Activated CD4-positive, alpha-beta T cell treated with anti-CD3 and anti-CD28 coated beads for 1 hour (primary cell): ENCODE measurements around the gene SLC7A5.
"Not testable (repeated sequence)": the region's sequence is repeated elsewhere in the genome, so short reads cannot be mapped to it uniquely, and the experiment has no call there.

Experiments
- DNase-seq: peaks from one replicate; pipeline ENCODE4 v3.0.0-alpha.2; 2020

Gene SLC7A5

DNA sequence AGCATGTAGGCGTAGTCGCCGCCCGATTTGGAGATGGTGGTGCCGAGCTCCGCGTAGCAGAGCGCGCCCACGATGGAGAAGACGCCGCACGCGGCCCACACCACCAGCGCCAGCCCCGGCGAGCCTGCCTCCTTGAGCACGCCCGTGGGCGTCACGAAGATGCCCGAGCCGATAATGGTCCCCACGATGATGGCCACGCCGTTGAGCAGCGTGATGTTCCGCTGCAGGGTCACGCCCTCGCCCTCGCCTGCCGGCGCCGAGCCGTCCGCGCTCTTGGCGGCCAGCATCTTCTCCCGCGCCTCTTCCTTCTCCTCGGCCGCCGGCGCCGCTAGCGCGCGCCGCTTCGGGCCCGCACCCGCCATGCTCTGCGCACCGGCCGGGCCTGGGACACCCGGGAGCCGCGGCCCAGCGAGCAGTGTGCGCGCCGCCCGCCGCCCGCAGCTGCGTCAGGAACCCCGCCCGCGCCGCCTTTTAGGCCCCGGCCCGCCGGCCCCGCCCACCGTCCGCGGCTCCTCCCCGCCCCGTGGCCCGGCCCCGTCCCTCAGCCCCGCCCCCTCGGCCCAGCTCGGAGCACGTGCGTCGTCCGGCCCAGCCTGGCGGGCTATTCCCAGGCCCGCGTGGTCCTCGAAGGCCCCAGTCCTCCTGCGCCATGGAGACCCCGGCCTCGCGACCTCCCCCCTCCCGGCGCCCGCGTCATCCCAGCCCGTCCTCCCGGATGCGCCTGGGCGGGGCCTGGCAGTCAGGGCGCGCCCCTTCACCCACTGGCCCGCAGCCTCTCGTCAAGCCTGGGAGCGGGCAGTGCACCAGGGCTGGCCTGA, at the start of gene SLC7A5:
TSS of gene SLC7A5 (minus strand) at position 447 of the 818 bp plus-strand sequence. CDS start at position 362, 85 bp downstream.
- peak; percentile 84 for DNase-seq

- no peak for DNase-seq
Measured at GRCh38 chr16:87918338-87918737, 49.0 kb upstream of the SLC7A5 start.

GRCh38 chr16:87917503-87917902, 48.2 kb upstream of the SLC7A5 start:
- no peak for DNase-seq

DNA sequence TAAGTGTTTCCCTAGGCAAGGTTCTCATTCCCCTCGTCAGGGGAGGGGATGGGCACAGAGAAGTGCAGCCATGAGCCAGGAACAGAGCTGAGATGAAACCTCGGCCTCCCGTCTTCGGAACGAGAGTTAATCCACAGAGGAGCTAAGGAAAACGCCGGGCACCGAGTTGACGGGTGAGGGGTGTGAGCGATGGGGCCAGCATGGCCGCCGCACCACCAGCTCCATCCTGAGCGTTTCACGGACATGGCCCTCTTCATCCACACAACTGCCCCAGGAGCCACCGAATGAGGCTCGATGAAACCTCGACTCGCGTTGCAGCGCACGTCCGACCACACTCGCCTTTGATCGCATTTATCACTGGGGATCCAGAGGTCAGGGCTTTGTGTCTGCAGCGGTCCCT, 45.5 kb upstream of the SLC7A5 start:
- DNase-seq: no peak

DNA sequence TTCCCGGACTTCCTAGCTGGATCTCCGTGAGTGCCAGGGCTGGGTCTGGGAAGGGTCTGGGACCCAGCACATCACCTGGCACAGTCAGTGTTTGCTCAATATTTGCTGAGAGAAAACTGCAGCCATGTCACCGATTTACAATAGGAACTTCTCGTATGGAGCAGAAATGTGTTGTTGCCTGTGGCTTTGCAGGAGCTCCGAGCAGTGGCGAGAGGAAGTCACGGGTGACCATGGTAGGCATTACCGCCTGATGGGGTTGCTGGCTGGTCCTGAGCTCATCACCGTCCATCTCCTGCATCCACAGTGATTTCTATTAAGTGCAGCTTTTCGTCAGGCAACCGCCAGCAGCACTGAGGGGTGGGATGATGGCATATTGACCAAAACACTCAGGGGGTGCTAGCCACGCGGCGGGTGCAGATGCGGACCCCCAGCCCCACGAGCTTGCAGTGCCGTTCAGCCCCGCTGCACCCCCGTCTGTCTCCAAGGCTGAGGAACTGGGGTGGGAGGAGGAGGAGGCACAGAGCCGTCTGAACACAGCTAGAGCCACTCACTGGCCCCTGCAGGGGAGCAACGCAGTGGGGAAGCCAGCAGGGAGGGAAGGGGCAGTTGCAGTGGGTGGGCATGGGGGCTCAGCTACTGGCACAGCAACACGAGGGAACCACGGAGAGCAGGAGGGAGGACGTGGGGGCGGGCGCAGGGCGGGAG, 44.9 kb upstream of the SLC7A5 start:
- DNase-seq: not testable (repeated sequence)

GRCh38 chr16:87912691-87913090, 43.4 kb upstream of the SLC7A5 start:
- not testable (repeated sequence) for DNase-seq

DNA sequence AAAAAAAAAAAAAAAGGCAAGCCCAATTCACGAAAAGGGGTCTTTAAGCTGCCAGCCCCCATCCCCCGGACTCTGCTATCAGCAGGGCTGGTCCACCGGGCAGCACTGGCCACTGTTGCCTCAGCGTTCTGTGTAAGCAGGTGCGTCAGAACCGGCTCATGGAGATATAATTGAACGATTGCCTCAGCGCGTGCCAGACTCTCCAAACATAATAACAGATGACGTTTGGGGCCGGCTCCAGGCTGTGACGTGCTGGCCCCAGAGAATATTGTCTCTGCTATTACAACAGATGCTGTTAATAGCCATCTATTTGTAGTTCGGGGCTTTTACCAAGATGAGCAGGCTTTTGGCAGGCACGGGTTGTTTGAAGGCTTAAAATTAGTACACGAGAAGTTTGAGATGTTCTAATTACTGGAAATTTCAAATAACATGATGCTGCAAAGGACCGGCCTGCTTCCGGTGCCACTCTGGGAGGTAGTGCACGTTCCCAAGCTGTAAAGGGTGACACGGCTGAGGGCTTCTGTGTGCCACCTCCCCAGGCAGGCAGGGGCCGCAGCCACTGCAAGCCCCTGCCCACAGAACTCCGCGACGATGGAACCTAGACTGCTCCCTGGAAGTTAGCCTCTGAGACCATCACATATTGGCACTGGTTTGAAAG, 41.9 kb upstream of the SLC7A5 start:
- not testable (repeated sequence) for DNase-seq

GRCh38 chr16:87909203-87909935, 40.1 kb upstream of the SLC7A5 start:
- peak; percentile 73 for DNase-seq

GRCh38 chr16:87908101-87908500, 38.8 kb upstream of the SLC7A5 start:
- DNase-seq: not testable (repeated sequence)

- DNase-seq: not testable (repeated sequence)
Measured at GRCh38 chr16:87905521-87905920, 36.2 kb upstream of the SLC7A5 start.

DNA sequence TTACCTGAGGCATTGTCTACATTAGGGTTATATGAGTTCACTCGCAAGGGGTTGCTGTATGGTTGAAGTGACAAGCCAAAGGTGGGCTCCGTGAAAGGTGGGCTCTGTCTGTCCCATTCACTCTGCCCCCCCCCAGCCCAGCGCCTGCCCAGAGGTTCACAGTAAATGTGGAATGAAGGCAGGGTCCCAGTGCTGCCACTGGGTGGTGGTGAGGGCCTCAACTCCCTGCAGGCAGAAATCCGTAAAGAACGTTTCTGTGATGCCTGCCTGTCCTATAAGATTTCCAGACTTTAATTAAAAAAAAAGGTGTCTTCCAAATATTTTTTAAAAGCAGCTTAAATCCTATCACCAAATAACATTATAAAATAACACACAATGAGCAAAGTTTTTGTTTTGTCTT, 35.7 kb upstream of the SLC7A5 start:
- not testable (repeated sequence) for DNase-seq

GRCh38 chr16:87900489-87900888, 31.2 kb upstream of the SLC7A5 start:
- DNase-seq: not testable (repeated sequence)

- peak; percentile 33 for DNase-seq
Measured at GRCh38 chr16:87897521-87898505, 28.5 kb upstream of the SLC7A5 start.

DNA sequence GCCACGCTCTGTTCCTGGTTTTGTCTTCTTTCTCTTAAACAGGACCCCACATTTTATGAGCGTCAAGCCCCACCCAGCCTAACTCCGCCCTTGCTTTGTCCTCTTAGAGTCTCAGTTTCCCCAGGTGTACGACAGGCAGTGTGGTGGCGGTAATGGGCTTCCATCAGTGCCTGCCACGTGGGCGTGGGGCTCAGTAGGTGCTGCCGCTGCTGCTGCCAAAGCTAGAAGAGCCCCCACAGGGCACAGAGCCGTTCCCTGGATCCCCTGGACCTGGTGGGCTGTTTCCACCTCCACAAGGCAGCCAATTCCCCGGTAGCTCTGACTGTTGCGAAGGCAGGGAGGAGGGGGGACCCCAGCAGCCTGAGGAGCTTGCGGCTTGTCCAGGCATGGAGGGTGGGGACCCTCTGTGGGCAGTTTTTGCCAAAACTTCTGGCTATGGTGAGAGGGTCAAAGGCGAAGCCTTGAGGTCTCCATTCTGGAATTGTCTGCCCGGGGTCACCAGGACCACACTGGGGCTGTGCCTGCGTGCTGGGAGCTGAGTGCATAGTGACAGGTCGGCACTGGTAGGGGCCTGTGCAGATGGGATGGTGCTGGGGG, 27.7 kb upstream of the SLC7A5 start:
- not testable (repeated sequence) for DNase-seq

- not testable (repeated sequence) for DNase-seq
Measured at GRCh38 chr16:87896176-87896890, 27.0 kb upstream of the SLC7A5 start.

DNA sequence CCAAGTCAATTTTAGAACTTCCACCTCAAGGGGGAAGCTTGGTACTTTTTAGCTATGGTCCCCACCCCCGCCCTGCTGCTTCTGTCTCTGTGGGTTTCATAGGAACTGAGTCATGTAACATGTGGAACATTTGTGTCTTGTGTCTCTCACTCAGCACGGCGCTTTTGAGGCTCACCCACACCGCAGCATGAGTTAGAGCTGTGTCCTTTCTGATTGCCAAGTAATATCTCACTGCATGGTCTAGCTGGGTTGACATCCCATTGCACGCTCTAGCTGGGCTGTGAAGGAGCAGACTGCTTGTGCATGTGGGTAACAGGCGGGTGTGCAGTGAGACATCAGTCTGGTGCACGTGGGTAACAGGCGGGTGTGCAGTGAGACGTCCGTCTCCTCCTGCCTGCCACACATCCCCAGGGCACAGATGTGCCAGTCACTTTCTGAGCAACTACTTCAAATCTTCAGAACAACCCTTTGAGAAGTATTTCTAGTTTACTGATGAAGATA, 26.4 kb upstream of the SLC7A5 start:
- DNase-seq: peak; percentile 63

GRCh38 chr16:87894005-87894404, 24.7 kb upstream of the SLC7A5 start:
- DNase-seq: not testable (repeated sequence)

DNA sequence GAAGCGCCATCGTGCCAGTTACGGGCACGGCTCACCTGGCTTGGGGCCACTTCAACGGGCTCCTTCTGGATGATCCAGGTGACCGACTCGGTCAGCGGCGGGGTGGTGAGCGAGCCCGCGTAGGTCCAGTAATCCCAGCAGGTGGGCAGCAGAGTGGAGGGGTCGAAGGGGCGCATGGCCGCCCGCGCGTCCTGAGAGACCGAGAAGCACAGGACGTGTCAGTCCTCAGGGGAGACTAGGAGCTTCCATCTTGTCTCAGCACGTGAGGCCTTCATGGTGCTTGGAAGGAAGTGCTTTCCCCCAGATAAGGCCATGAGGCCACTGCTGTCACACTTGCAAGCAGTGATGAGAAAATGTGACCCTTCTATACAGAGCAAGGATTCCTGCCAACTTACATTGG, 22.5 kb upstream of the SLC7A5 start:
- DNase-seq: no peak

DNA sequence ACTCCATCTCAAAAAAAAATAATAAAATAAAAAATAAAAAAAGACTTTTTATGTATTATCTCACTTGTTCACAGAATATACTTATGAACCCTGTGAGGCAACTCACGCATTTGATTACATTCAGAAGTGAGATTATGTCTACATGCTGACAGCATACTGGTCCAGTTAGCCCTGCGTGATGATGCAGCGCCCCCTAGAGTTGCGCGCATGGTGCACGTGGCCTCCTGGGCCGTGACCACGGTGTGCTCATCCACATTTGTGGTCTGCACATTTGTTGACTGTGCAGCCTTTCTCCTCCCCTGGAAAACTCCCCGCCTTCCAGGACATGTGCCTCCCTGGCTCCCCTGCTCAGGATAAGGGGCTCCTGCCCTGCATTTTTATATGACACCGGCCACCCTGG, 20.5 kb upstream of the SLC7A5 start:
- not testable (repeated sequence) for DNase-seq

- DNase-seq: not testable (repeated sequence)
Measured at GRCh38 chr16:87888346-87888745, 19.0 kb upstream of the SLC7A5 start.
